CD4-positive, CD25-positive, alpha-beta regulatory T cell (primary cell): Measurements from ENCODE around the gene HRH2. TPM values are rescaled to one million over a fixed set of nuclear protein-coding genes. Genes with fewer than 3 reads are reported as not detected.

ENCODE experiments used
- ATAC-seq, 2 donors: fragments of 150-1000 bp; cut with Tn5 transposase; one replicate each; pipeline ENCODE4 v1.10.0; 2021; ENCODE audit warnings: low read depth in 2 of 2, moderate number of reproducible peaks in 2 of 2, moderate library complexity in 1 of 2
- DNase-seq, 3 donors: peaks; one replicate each; pipeline versions ENCODE4 v3.0.0 to v3.0.0-alpha.2; 2012 to 2022; ENCODE audit warnings: mixed read lengths in 1 of 3
- H3K27ac ChIP-seq: one replicate; pipeline ENCODE4 v1.7.0; 2013; ENCODE audit warnings: mild to moderate bottlenecking, low read length; ENCODE audit not compliant: insufficient read depth, poor library complexity, severe bottlenecking
- H3K27me3 ChIP-seq: one replicate; pipeline ENCODE4 v1.7.0; 2013; ENCODE audit warnings: low read length; ENCODE audit not compliant: control insufficient read depth, insufficient read depth
- H3K36me3 ChIP-seq: one replicate; pipeline ENCODE4 v1.7.0; 2013; ENCODE audit warnings: mild to moderate bottlenecking, low read length, moderate library complexity; ENCODE audit not compliant: control insufficient read depth, insufficient read depth
- H3K4me1 ChIP-seq: 2 replicates; pipeline ENCODE4 v1.7.0; 2013; ENCODE audit warnings: mild to moderate bottlenecking, low read length; ENCODE audit not compliant: insufficient read depth, control insufficient read depth, poor library complexity, severe bottlenecking
- H3K4me3 ChIP-seq: one replicate; pipeline ENCODE4 v1.7.0; 2013; ENCODE audit warnings: low read depth, mild to moderate bottlenecking, low read length, moderate library complexity
- H3K9me3 ChIP-seq, 2 experiments: 1 replicate in 1 of 2; 2 replicates in 1 of 2; pipeline ENCODE4 v1.7.0; 2013; ENCODE audit warnings: low read length in 2 of 2, mild to moderate bottlenecking in 1 of 2, moderate library complexity in 1 of 2; ENCODE audit not compliant: control insufficient read depth in 2 of 2
- H3K27ac Mint-ChIP-seq, 3 donors: one replicate each; pipeline ENCODE4 v1.8.0; 2020 to 2022; ENCODE audit warnings: mild to moderate bottlenecking in 3 of 3, mixed read lengths in 3 of 3, moderate library complexity in 2 of 3
- H3K27me3 Mint-ChIP-seq: one replicate; pipeline ENCODE4 v1.8.0; 2022; ENCODE audit warnings: mild to moderate bottlenecking, mixed read lengths
- H3K36me3 Mint-ChIP-seq: one replicate; pipeline ENCODE4 v1.8.0; 2020; ENCODE audit warnings: mixed read lengths
- H3K4me1 Mint-ChIP-seq, 4 donors: one replicate each; pipeline ENCODE4 v1.8.0; 2020 to 2022; ENCODE audit warnings: mixed read lengths in 4 of 4, mild to moderate bottlenecking in 1 of 4
- H3K4me3 Mint-ChIP-seq, 4 donors: one replicate each; pipeline ENCODE4 v1.8.0; 2020 to 2022; ENCODE audit warnings: mild to moderate bottlenecking in 4 of 4, mixed read lengths in 4 of 4, moderate library complexity in 3 of 4
- H3K9me3 Mint-ChIP-seq, 7 donors: one replicate each; pipeline ENCODE4 v1.8.0; 2020 to 2022; ENCODE audit warnings: mixed read lengths in 7 of 7, mild to moderate bottlenecking in 3 of 7, moderate library complexity in 2 of 7
- polyA plus RNA-seq, 4 donors: library from polyadenylated mRNA; unstranded; fragments of 300-500 nt; fragmentation: Illumina TruSeq; gene quantifications; one replicate each; pipeline ENCODE4 v1.2.3, GENCODE V29; 2021
- total RNA-seq: library from RNA; stranded (reverse); gene quantifications from one replicate; pipeline ENCODE4 v1.2.3, GENCODE V29; 2022

HRH2 gene
- total and polyA plus RNA-seq, 5 donors from 2014 or later = 1.6 to 7.0 (median 2.1) TPM

DNA sequence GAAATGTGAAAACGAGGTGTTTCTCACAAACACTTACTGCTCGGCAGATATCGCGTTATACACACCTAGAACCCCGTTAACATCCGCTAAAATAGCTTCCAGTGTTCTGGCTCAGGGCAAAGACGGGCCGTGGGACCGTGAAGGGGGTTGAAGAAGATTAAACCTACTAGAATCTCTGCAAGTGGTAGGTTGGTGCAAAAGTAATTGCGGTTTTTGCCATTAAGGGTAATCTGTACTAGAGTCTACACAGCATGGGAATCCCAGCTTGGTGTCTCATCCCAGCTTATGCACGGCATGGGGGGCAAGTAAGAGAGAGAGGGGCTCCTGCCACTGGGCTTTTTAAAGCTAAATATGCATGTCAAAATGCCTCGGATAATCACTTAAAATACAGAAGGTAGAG lies 43.9 kb downstream of the HRH2 start:
- no peaks in the 10 kb centered on the region for H3K9me3 ChIP-seq
- peaks cover 3% of the 10 kb centered on the region for H3K36me3 ChIP-seq
- Mint-ChIP-seq H3K36me3 (peaks cover 11% of the 10 kb centered on the region), H3K4me3 (no peak overlapping the region), H3K27ac (no peak overlapping the region), H3K27me3 (no peaks in the 10 kb centered on the region), H3K4me1 (peaks cover 0 to 10% (median 7%) of the 10 kb centered on the region in 4 donors), H3K9me3 (no peaks in the 10 kb centered on the region)
- H3K4me3 ChIP-seq = no peak overlapping the region
- ATAC-seq (no peak), DNase-seq (no peak)
- no peaks in the 10 kb centered on the region for H3K27me3 ChIP-seq
- no peak overlapping the region for H3K27ac ChIP-seq
- peaks cover 2% of the 10 kb centered on the region for H3K4me1 ChIP-seq

DNA sequence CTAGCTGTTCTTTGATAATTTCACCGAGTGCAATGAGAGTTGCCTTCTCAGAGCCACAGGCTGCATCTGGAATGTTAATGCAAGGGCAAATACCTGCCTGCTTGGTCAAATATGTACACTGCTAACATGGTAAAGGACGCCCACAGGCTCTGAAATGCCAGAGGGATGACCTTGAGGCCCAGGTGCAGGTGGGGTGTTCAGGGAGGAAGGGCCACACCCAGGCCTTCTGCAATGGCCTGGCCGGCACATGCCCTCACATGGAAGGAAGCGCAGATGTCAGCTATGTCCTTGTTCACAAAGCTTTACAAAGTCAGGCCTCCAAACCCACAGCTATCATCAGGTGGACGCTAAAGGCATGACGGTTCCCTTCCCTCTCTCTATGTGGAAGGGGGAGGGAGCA lies 48.6 kb downstream of the HRH2 start:
- H3K27me3 ChIP-seq = no peaks in the 10 kb centered on the region
- Mint-ChIP-seq H3K36me3 (peaks cover 21% of the 10 kb centered on the region), H3K9me3 (no peaks in the 10 kb centered on the region), H3K27me3 (no peaks in the 10 kb centered on the region), H3K4me1 (peaks cover 0 to 3% (median 1%) of the 10 kb centered on the region in 4 donors), H3K4me3 (no peak overlapping the region), H3K27ac (peak overlapping the region in 1 of 3 donors; percentile 15)
- DNase-seq = no peak
- H3K9me3 ChIP-seq = no peaks in the 10 kb centered on the region
- no peak overlapping the region for H3K27ac ChIP-seq
- ATAC-seq = no peak
- no peak overlapping the region for H3K4me3 ChIP-seq
- H3K4me1 ChIP-seq = no peaks in the 10 kb centered on the region
- peaks cover 12% of the 10 kb centered on the region for H3K36me3 ChIP-seq

DNA sequence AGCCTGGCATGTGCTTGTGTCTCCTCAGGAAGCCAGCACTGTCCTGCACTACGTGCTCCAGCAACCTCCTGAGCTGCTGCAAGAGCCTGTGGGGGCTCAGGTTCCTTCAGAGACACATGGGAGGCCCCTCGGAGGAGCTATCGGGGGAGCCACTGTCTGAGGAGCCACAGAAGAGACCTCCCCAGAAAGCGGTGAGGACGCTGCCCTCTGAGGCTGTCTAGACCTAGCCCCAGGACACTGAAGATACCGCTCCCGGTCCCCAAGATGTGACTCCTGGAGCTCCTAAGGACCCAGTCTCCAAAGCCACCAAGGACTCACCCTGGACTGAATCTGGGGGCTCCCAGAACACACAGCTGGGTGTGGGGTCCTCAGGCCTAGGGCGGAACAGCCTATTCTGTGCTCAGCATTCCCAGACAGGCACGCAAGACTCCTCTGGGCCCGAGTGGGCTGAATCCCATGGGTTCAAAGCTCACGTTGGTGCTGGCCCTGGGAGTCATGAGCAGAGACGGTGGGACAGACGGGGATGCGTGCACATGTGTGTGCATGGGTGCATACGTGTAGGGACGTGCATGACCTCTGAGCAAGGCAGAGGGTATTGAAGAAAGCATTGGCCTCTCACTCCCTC lies 50.0 kb downstream of the HRH2 start:
- H3K36me3 Mint-ChIP-seq = peaks cover 21% of the 10 kb centered on the region
- peaks cover 0 to 3% (median 0%) of the 10 kb centered on the region in 4 donors for H3K4me1 Mint-ChIP-seq
- Histone ChIP-seq H3K9me3 (no peaks in the 10 kb centered on the region), H3K4me1 (no peaks in the 10 kb centered on the region), H3K4me3 (no peak overlapping the region), H3K27me3 (no peaks in the 10 kb centered on the region), H3K27ac (no peak overlapping the region), H3K36me3 (peaks cover 12% of the 10 kb centered on the region)
- ATAC-seq = no peak
- H3K27me3 Mint-ChIP-seq = no peaks in the 10 kb centered on the region
- peak overlapping the region in 1 of 3 donors; percentile 97 for H3K27ac Mint-ChIP-seq
- no peak for DNase-seq
- no peak overlapping the region for H3K4me3 Mint-ChIP-seq
- no peaks in the 10 kb centered on the region for H3K9me3 Mint-ChIP-seq

DNA sequence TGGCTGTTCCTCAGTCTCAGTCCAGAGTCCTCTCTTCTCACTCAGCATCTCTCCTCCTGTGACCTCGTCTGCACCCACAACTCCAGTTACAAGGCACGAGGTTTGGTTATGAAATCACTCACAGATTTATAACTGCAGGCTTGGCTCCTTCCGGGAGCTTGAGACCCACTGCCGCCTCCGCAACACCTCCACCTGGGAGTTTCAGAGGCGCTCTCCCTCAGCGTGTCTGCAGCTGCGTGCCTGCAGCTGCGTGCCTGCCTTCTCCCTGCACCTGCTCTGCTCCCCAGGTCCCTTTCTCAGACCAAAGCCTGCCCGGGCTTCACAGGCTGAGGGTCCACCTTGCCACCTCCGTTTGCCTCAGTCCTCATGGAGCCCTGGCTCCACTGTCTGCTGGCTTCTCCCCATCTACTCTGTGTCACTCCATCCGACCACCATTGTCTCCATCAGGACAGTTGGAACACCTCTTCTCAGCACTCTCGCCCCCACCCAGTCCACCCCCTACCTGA lies 51.5 kb downstream of the HRH2 start:
- no peaks in the 10 kb centered on the region for H3K27me3 Mint-ChIP-seq
- no peak for ATAC-seq
- peaks cover 21% of the 10 kb centered on the region for H3K36me3 Mint-ChIP-seq
- peaks cover 0 to 3% (median 0%) of the 10 kb centered on the region in 4 donors for H3K4me1 Mint-ChIP-seq
- Histone ChIP-seq H3K36me3 (peaks cover 12% of the 10 kb centered on the region), H3K27ac (no peak overlapping the region), H3K9me3 (no peaks in the 10 kb centered on the region), H3K4me3 (no peak overlapping the region), H3K4me1 (no peaks in the 10 kb centered on the region), H3K27me3 (no peaks in the 10 kb centered on the region)
- H3K9me3 Mint-ChIP-seq = no peaks in the 10 kb centered on the region
- no peak overlapping the region for H3K4me3 Mint-ChIP-seq
- DNase-seq = no peak
- H3K27ac Mint-ChIP-seq = peak overlapping the region in 1 of 3 donors; percentile 46

DNA sequence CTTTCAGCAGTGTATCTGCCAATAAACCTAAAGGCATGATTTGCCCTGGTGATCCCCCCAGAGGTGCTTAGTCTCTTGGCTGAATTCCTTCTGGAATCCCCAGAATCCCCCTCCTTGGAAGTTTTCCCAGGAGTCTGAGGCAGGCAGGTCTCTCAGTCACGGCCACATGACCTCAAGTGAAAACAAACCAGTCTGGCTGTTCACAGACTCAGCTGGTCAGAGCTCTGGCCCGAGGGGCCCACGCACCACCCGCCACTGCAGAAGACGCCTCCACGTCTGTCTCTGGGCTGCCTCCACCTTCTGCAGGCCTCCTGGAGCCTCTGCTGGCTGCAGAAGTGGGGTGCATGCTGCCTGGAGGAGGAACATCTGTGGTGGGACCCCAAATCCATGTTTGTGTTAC lies 52.5 kb downstream of the HRH2 start:
- no peak for ATAC-seq
- no peak for DNase-seq
- no peak overlapping the region for H3K4me3 Mint-ChIP-seq
- H3K27ac Mint-ChIP-seq = no peak overlapping the region
- H3K4me1 ChIP-seq = no peaks in the 10 kb centered on the region
- peaks cover 0 to 2% (median 0%) of the 10 kb centered on the region in 7 donors for H3K9me3 Mint-ChIP-seq
- no peaks in the 10 kb centered on the region for H3K9me3 ChIP-seq
- peaks cover 21% of the 10 kb centered on the region for H3K36me3 Mint-ChIP-seq
- no peaks in the 10 kb centered on the region for H3K27me3 ChIP-seq
- H3K4me1 Mint-ChIP-seq = peaks cover 0 to 3% (median 0%) of the 10 kb centered on the region in 4 donors
- peaks cover 12% of the 10 kb centered on the region for H3K36me3 ChIP-seq
- no peak overlapping the region for H3K4me3 ChIP-seq
- no peaks in the 10 kb centered on the region for H3K27me3 Mint-ChIP-seq
- H3K27ac ChIP-seq = no peak overlapping the region

DNA sequence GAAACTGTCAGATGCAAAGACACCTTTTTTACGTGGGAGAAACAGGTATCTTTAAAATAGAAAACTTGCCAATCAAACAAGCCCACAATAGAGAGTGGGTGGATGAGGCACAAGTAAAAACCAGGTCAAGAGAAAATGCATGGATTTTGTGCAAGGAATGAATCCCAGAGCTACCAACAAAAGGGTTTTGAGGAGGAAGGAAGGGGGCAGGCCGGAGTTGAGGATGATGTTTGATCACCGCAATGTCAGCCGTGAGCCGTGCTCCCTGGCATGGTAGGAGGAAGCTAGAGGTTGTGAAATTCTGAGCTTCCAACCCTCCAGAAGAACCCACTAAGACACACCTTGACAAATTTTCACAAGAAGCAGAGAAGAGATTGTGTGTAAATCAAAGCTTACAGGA lies 53.2 kb downstream of the HRH2 start:
- Mint-ChIP-seq H3K9me3 (peaks cover 0 to 3% (median 0%) of the 10 kb centered on the region in 7 donors), H3K27ac (peak overlapping the region in 1 of 3 donors; percentile 54), H3K4me1 (peaks cover 0 to 3% (median 0%) of the 10 kb centered on the region in 4 donors), H3K27me3 (no peaks in the 10 kb centered on the region), H3K36me3 (peaks cover 21% of the 10 kb centered on the region), H3K4me3 (no peak overlapping the region)
- Histone ChIP-seq H3K9me3 (no peaks in the 10 kb centered on the region), H3K4me3 (no peak overlapping the region), H3K4me1 (no peaks in the 10 kb centered on the region), H3K27ac (no peak overlapping the region), H3K36me3 (peaks cover 12% of the 10 kb centered on the region), H3K27me3 (no peaks in the 10 kb centered on the region)
- no peak for DNase-seq
- ATAC-seq = no peak

DNA sequence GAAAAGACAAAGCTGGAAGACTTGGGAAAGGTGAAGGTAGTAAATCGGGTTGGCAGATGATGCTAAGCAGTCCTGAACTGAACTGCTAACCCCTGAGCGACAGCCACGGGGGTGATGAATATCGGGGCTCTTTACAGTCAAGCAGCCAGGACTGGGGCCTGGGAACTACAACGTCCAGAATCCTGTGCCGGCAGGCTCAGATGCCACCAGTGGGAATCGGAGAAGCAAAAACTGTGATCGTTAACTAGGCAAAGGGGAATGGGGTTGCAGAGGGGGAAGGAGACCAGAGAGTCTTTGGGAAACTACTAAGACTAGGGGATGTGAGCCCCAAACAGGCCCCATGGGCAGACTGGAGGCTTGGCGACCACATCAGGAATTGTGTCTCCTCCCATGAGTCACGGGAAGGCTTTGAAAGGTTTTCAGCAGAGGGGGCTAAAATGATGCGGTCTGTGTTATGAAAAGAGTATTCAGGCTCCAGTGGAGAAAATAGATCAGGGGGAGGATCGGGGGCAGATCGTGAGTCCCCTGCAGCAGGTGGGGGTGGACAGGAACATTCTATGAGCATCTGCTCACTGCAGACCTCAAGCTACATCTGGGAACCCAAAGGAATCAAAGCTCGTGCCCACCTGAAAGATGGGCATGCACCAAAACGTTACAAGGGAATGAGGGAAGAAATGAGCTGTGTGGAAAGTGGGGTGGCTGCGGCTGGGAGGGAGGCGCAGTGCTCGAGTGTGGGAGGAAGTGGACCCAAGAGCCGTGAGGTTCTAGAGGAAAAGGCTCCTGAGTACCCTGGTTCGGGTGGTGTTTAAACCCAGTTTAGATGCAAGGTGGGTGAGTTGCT lies 53.8 kb downstream of the HRH2 start:
- Mint-ChIP-seq H3K4me1 (peaks cover 0 to 3% (median 0%) of the 10 kb centered on the region in 4 donors), H3K4me3 (no peak overlapping the region), H3K36me3 (peaks cover 26% of the 10 kb centered on the region), H3K9me3 (peaks cover 0 to 6% (median 2%) of the 10 kb centered on the region in 7 donors), H3K27me3 (no peaks in the 10 kb centered on the region), H3K27ac (peak overlapping the region in 1 of 3 donors; percentile 31)
- ATAC-seq (no peak), DNase-seq (no peak)
- Histone ChIP-seq H3K36me3 (peaks cover 10% of the 10 kb centered on the region), H3K27me3 (no peaks in the 10 kb centered on the region), H3K9me3 (peaks cover 3% of the 10 kb centered on the region in 2 experiments), H3K4me1 (no peaks in the 10 kb centered on the region), H3K27ac (no peak overlapping the region), H3K4me3 (no peak overlapping the region)
